Pancreas (tissue), 10 donors: Measurements from ENCODE around the gene MALRD1. TPM values are rescaled to one million over a fixed set of nuclear protein-coding genes. Genes with fewer than 3 reads are reported as not detected.
A peak's percentile ranks its signal among the peaks of the same experiment; 100 is the strongest.

ENCODE experiments used
- ATAC-seq, 4 donors: fragments of 200-7000 bp; cut with Tn5 transposase; one replicate each; pipeline versions ENCODE4 v1.8.0 to v1.9.1; 2020; ENCODE audit warnings: mild to moderate bottlenecking in 4 of 4, moderate library complexity in 4 of 4
- DNase-seq, 6 donors: peaks; one replicate each; pipeline ENCODE4 v3.0.0-alpha.2; 2020
- FAIRE-seq: peaks from 2 replicates; lab custom pipeline; 2012; peaks lifted over from hg19 to GRCh38; lab: Jason Lieb, UNC
- H3K27ac ChIP-seq, 4 donors: fragments of 200-600 bp; sonication (generic); 1 replicate in 3 of 4; 2 replicates in 1 of 4; pipeline versions ENCODE4 v1.5.0 to v1.8.0; 2020
- H3K27me3 ChIP-seq, 4 donors: fragments of 200-600 bp; one replicate each; pipeline ENCODE4 v1.8.0; 2021
- H3K36me3 ChIP-seq, 3 donors: fragments of 200-600 bp; sonication (generic) in 1 of 3; one replicate each; pipeline versions ENCODE4 v1.5.0 to v1.8.0; 2020 to 2021
- H3K4me1 ChIP-seq, 3 donors: fragments of 200-600 bp; one replicate each; pipeline ENCODE4 v1.8.0; 2021
- H3K4me3 ChIP-seq, 4 donors: fragments of 200-600 bp; sonication (generic) in 2 of 4; one replicate each; pipeline versions ENCODE4 v1.5.0 to v1.8.0; 2020 to 2021
- H3K9me3 ChIP-seq, 4 donors: fragments of 200-600 bp; one replicate each; pipeline ENCODE4 v1.8.0; 2021
- CTCF ChIP-seq, 4 donors: fragments of 200-600 bp; sonication (generic) in 3 of 4; IDR thresholded peaks; one replicate each; pipeline versions ENCODE4 v1.5.0 to v1.8.0; 2021; ENCODE audit warnings: antibody characterized with exemption in 4 of 4
- WGBS, 2 donors: extraction: QIAGEN DNeasy Blood & Tissue Kit; methylation state at CpG; one replicate each; pipeline ENCODE4 v1.1.7; 2013; 5-methylcytosine and 5-hydroxymethylcytosine counted together
- intact Hi-C, 3 donors: fragments of 100-400 bp; cut with DNase I; formaldehyde crosslinking; loops; one replicate each; pipeline versions ENCODE4 v1.11.1 to v1.14.2; 2022
- polyA plus RNA-seq, 2 donors: library from polyadenylated mRNA; stranded (reverse); fragments of 200-250 nt; gene quantifications; one replicate each; pipeline ENCODE4 v1.2.3, GENCODE V29; 2013
- total RNA-seq, 6 donors: library from RNA; stranded (reverse); fragmentation: NEBNext Ultra II Directional in 4 of 6; extraction: Animal tissue kit (Norgen Biotek cat#: 25700) in 4 of 6; gene quantifications; one replicate each; pipeline versions ENCODE4 v1.2.1 to v1.2.4, GENCODE V29; 2021 to 2023
- donor health status: healthy with polysubstance abuse.
- donor health status: DM: no; HTN: no; CAD: no; lungs with moderate emphysema.
- donor health status: DM: no; HTN: no; CAD: no.
- donor health status: control.
- donor health status: control.
- donor health status: Bipolar disorder and iron deficiency.
- donor health status: DM: yes; HTN: yes; CAD: no.
- donor health status: DM: no; HTN: no; CAD: no.
- donor health status: DM: no; HTN: no; CAD: no.
- donor health status: DM: yes; HTN: yes; CAD: no.

Gene MALRD1
- total and polyA plus RNA-seq, 8 donors = 0.13 to 0.87 (median 0.31) TPM; not detected in 5

GRCh38 chr10:19606968-19607367, 558.4 kb downstream of the MALRD1 start:
- Histone ChIP-seq H3K27ac (no peak overlapping the region), H3K4me3 (no peak overlapping the region), H3K27me3 (no peaks in the 10 kb centered on the region), H3K4me1 (no peaks in the 10 kb centered on the region), H3K9me3 (no peaks in the 10 kb centered on the region), H3K36me3 (no peaks in the 10 kb centered on the region)
- intact Hi-C loops = no loop called here
- no peak for ATAC-seq
- no peak for FAIRE-seq
- whole genome bisulfite sequencing, 2 donors = 58 to 72% methylated on average over 4 of the region's 4 CpGs
- no peak for TF ChIP-seq CTCF (IDR thresholded peaks at IDR 0.05)
- DNase-seq = no peak

DNA sequence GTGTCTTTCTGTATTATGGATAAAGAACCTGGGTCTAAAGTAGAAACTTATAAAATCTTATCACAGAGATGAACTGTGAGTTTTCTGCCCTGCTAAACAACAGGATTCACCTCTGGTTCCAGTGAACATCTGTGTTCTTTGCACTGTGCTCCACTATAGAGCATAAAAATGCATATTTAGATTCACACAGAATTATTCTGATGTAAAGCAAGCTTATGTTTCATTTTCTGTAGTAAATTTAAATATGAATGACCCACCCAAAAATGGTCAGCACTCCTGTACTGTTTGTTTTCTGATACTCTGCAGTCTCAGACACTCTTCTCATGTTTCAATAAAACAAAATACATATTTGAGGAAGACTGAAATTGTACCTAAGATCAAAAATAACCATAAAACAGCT, 563.2 kb downstream of the MALRD1 start:
- Histone ChIP-seq H3K27me3 (no peaks in the 10 kb centered on the region), H3K27ac (no peak overlapping the region), H3K4me3 (no peak overlapping the region), H3K9me3 (no peaks in the 10 kb centered on the region), H3K36me3 (no peaks in the 10 kb centered on the region), H3K4me1 (no peaks in the 10 kb centered on the region)
- ATAC-seq (no peak), FAIRE-seq (no peak), DNase-seq (no peak)
- intact Hi-C loops = no loop called here
- no peak for TF ChIP-seq CTCF (IDR thresholded peaks at IDR 0.05)

- H3K4me3 ChIP-seq = no peak overlapping the region
- no peaks in the 10 kb centered on the region for H3K4me1 ChIP-seq
- DNase-seq (no peak), ATAC-seq (no peak), FAIRE-seq (no peak)
- WGBS, 2 donors = 53 to 56% methylated on average over 2 of the region's 2 CpGs
- no peak for TF ChIP-seq CTCF (IDR thresholded peaks at IDR 0.05)
- no peak overlapping the region for H3K27ac ChIP-seq
- no peaks in the 10 kb centered on the region for H3K27me3 ChIP-seq
- intact Hi-C loops = no loop called here
- no peaks in the 10 kb centered on the region for H3K9me3 ChIP-seq
- no peaks in the 10 kb centered on the region for H3K36me3 ChIP-seq
Measured at GRCh38 chr10:19616966-19617365, 568.4 kb downstream of the MALRD1 start.

DNA sequence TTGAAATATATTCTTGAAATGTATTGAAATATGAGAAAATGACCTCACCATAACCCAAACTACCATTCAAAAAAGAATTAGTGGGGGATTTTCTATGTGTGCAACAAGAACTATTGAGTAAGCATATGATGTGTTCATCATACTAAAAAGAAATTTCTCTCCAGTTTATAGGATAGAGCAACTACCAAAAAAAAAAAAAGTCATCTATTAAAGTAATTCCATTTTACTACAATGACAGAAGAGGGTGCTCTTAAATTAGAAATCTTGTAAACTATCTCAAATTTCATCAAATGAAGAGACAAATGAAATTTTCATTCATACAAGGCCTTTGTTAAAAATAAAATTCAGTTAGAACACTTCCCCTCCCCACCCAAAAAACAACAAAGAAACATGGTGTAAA, 572.2 kb downstream of the MALRD1 start:
- no peak overlapping the region for H3K4me3 ChIP-seq
- no peak for TF ChIP-seq CTCF (IDR thresholded peaks at IDR 0.05)
- H3K4me1 ChIP-seq = no peaks in the 10 kb centered on the region
- H3K27me3 ChIP-seq = no peaks in the 10 kb centered on the region
- intact Hi-C loops = no loop called here
- H3K36me3 ChIP-seq = no peaks in the 10 kb centered on the region
- ATAC-seq (no peak), DNase-seq (no peak), FAIRE-seq (peak; percentile 17)
- no peak overlapping the region for H3K27ac ChIP-seq
- H3K9me3 ChIP-seq = no peaks in the 10 kb centered on the region

DNA sequence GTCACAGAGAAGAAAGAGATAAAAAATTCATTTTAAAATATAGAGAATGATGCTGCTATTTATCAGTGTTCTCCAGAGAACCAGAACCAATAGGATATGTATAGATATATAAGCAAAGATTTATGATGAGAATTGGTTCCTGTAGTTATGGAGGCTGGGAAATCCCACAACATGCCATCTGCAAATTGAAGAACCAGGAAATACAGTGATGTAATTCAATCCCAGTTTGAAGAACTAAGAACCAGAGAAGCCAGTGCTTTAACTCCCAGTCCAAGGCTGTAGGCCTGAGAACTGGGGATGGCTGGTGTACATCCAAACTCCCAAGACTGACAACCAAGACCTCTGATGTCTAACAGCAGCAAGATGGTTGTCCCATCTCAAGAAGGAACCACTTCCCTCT, 574.7 kb downstream of the MALRD1 start:
- Histone ChIP-seq H3K27ac (no peak overlapping the region), H3K4me3 (no peak overlapping the region), H3K9me3 (no peaks in the 10 kb centered on the region), H3K4me1 (no peaks in the 10 kb centered on the region), H3K36me3 (no peaks in the 10 kb centered on the region), H3K27me3 (no peaks in the 10 kb centered on the region)
- FAIRE-seq (no peak), ATAC-seq (no peak), DNase-seq (no peak)
- no peak for TF ChIP-seq CTCF (IDR thresholded peaks at IDR 0.05)
- intact Hi-C loops = no loop called here
